PC-3 (cell line): ENCODE measurements around the gene EGFL7. TPM values are rescaled to one million over a fixed set of nuclear protein-coding genes. Genes with fewer than 3 reads are reported as not detected.

Experiments used
- ATAC-seq: fragments of 200-7000 bp; cut with Tn5 transposase; 2 replicates; pipeline ENCODE4 v1.9.1; 2020; ENCODE audit warnings: mild to moderate bottlenecking, moderate library complexity
- BruUV-seq: library from RNA; stranded (reverse); fragments of 400-500 nt; replicated peaks from 2 replicates; lab custom pipeline; 2021; lab: Mats Ljungman, UMichigan
- CTCF ChIA-PET: fragments of 300-600 bp; sonication (Branson Sonifier 250); formaldehyde crosslinking; loops from one replicate; lab custom pipeline; 2022; ENCODE audit warnings: antibody characterized with exemption; lab: Charles Lee
- POLR2A ChIA-PET: fragments of 300-600 bp; sonication (Branson Sonifier 250); formaldehyde crosslinking; loops from one replicate; lab custom pipeline; 2022; ENCODE audit warnings: antibody characterized with exemption; ENCODE audit not compliant: unreplicated experiment; lab: Charles Lee
- DNase-seq: peaks from one replicate; pipeline ENCODE4 v3.0.0-alpha.2; 2015
- H2AFZ ChIP-seq: fragments of 300-600 bp; sonication (generic); 2 replicates; pipeline ENCODE4 v1.6.0; 2016; ENCODE audit warnings: antibody characterized with exemption, low read length
- H3F3A ChIP-seq: fragments of 300-600 bp; sonication (generic); one replicate; pipeline ENCODE4 v1.6.0; 2017; ENCODE audit warnings: antibody characterized with exemption, low read length, control low read depth, mild to moderate bottlenecking; ENCODE audit not compliant: unreplicated experiment
- H3K27ac ChIP-seq: fragments of 300-600 bp; sonication (generic); 2 replicates; pipeline ENCODE4 v1.5.1; 2016; ENCODE audit warnings: mild to moderate bottlenecking, low read length
- H3K27me3 ChIP-seq: fragments of 300-600 bp; sonication (generic); 2 replicates; pipeline ENCODE4 v1.6.1; 2016; ENCODE audit warnings: low read length, mixed read lengths
- H3K36me3 ChIP-seq: fragments of 300-600 bp; sonication (generic); 2 replicates; pipeline ENCODE4 v1.6.1; 2016; ENCODE audit warnings: low read depth, mixed run types, low read length, mixed read lengths
- H3K4me1 ChIP-seq: fragments of 300-600 bp; sonication (generic); 2 replicates; pipeline ENCODE4 v1.5.1; 2016; ENCODE audit warnings: low read length; ENCODE audit not compliant: insufficient read depth
- H3K4me2 ChIP-seq: fragments of 300-600 bp; sonication (generic); 2 replicates; pipeline ENCODE4 v1.6.0; 2016; ENCODE audit warnings: low read length
- H3K4me3 ChIP-seq: fragments of 300-600 bp; sonication (generic); 2 replicates; pipeline ENCODE4 v1.5.1; 2016; ENCODE audit warnings: mild to moderate bottlenecking, low read length, mixed read lengths
- H3K79me2 ChIP-seq: fragments of 300-600 bp; sonication (generic); 2 replicates; pipeline ENCODE4 v1.6.1; 2017; ENCODE audit warnings: low read length, mixed read lengths
- H3K9ac ChIP-seq: fragments of 300-600 bp; sonication (generic); 2 replicates; pipeline ENCODE4 v1.6.0; 2016; ENCODE audit warnings: mild to moderate bottlenecking, low read length
- H3K9me2 ChIP-seq: fragments of 300-600 bp; sonication (generic); replicated peaks from 2 replicates; pipeline ENCODE4 v1.6.1; 2016; ENCODE audit warnings: mixed run types, low read length, mixed read lengths
- H3K9me3 ChIP-seq: fragments of 300-600 bp; sonication (generic); 2 replicates; pipeline ENCODE4 v1.6.1; 2016; ENCODE audit warnings: low read length, mixed read lengths
- H4K20me1 ChIP-seq: fragments of 300-600 bp; sonication (generic); 2 replicates; pipeline ENCODE4 v1.6.1; 2016; ENCODE audit warnings: low read length, mixed read lengths
- CTCF ChIP-seq: fragments of 300-600 bp; sonication (generic); conservative IDR thresholded peaks from 2 replicates; pipeline ENCODE4 v1.5.1; 2017; ENCODE audit warnings: antibody characterized with exemption, low read depth, mild to moderate bottlenecking, low read length
- EZH2 ChIP-seq: fragments of 300-600 bp; sonication (generic); IDR thresholded peaks from one replicate; pipeline ENCODE4 v1.6.1; 2017; ENCODE audit warnings: antibody characterized with exemption, mild to moderate bottlenecking, low read length; ENCODE audit not compliant: unreplicated experiment
- EZH2phosphoT487 ChIP-seq: fragments of 300-600 bp; sonication (generic); IDR thresholded peaks from 2 replicates; pipeline ENCODE4 v1.6.1; 2018; ENCODE audit warnings: mild to moderate bottlenecking, antibody characterized with exemption, low read length, borderline replicate concordance
- intact Hi-C: fragments of 100-400 bp; cut with micrococcal nuclease; formaldehyde crosslinking; loops from 2 replicates; pipeline ENCODE4 v1.9.0; 2023
- total RNA-seq: library from RNA; depleted of rRNA; stranded (reverse); fragments of >200 nt; gene quantifications from 2 replicates; pipeline ENCODE4 v1.2.3, GENCODE V29; 2014

The EGFL7 gene
- total RNA-seq, 1 experiment from 2014 or later: 23.1 TPM

GRCh38 chr9:136660971-136661550 lies 1.7 kb upstream of the EGFL7 start:
- no TSS peak for BruUV-seq
- H3K9me2 ChIP-seq: no peaks in the 10 kb centered on the region
- no peak for DNase-seq
- H3K27me3 ChIP-seq: no peaks in the 10 kb centered on the region
- H2AFZ ChIP-seq: no peak overlapping the region
- no peak for ATAC-seq
- CTCF ChIA-PET: no interaction called here
- intact Hi-C loops: no loop called here
- no peak overlapping the region for H3K27ac ChIP-seq
- no peak for TF ChIP-seq CTCF
- TF ChIP-seq EZH2: no peak
- TF ChIP-seq EZH2phosphoT487: no peak
- POLR2A ChIA-PET: no interaction called here
- H3K4me2 ChIP-seq: no peak overlapping the region
- no peaks in the 10 kb centered on the region for H3K79me2 ChIP-seq
- H4K20me1 ChIP-seq: no peaks in the 10 kb centered on the region
- no peaks in the 10 kb centered on the region for H3F3A ChIP-seq
- H3K9me3 ChIP-seq: no peaks in the 10 kb centered on the region
- H3K36me3 ChIP-seq: no peaks in the 10 kb centered on the region
- no peak overlapping the region for H3K9ac ChIP-seq
- no peak overlapping the region for H3K4me3 ChIP-seq
- no peaks in the 10 kb centered on the region for H3K4me1 ChIP-seq

- Histone ChIP-seq H3K79me2 (no peaks in the 10 kb centered on the region), H3K4me2 (no peak overlapping the region), H3K27me3 (no peaks in the 10 kb centered on the region), H2AFZ (no peak overlapping the region), H3K9ac (no peak overlapping the region), H3K4me3 (no peak overlapping the region), H3K27ac (no peak overlapping the region), H3F3A (no peaks in the 10 kb centered on the region), H4K20me1 (no peaks in the 10 kb centered on the region), H3K9me2 (no peaks in the 10 kb centered on the region), H3K9me3 (no peaks in the 10 kb centered on the region), H3K36me3 (no peaks in the 10 kb centered on the region), H3K4me1 (no peaks in the 10 kb centered on the region)
- DNase-seq (no peak), ATAC-seq (no peak)
- ChIA-PET CTCF (no interaction called here), POLR2A (no interaction called here)
- no TSS peak for BruUV-seq
- intact Hi-C loops: no loop called here
- TF ChIP-seq CTCF: no peak
- no peak for TF ChIP-seq EZH2
- TF ChIP-seq EZH2phosphoT487: no peak
Measured at GRCh38 chr9:136661641-136662325, 933 bp upstream of the EGFL7 start.

- POLR2A ChIA-PET: no interaction called here
- H2AFZ ChIP-seq: no peak overlapping the region
- no peak overlapping the region for H3K27ac ChIP-seq
- H4K20me1 ChIP-seq: no peaks in the 10 kb centered on the region
- H3K36me3 ChIP-seq: no peaks in the 10 kb centered on the region
- no peak overlapping the region for H3K9ac ChIP-seq
- ATAC-seq (no peak), DNase-seq (no peak)
- intact Hi-C loops: no loop called here
- H3F3A ChIP-seq: no peaks in the 10 kb centered on the region
- BruUV-seq: no TSS peak
- H3K4me3 ChIP-seq: no peak overlapping the region
- no peaks in the 10 kb centered on the region for H3K9me3 ChIP-seq
- no peak overlapping the region for H3K4me2 ChIP-seq
- CTCF ChIA-PET: no interaction called here
- H3K9me2 ChIP-seq: no peaks in the 10 kb centered on the region
- H3K4me1 ChIP-seq: no peaks in the 10 kb centered on the region
- no peaks in the 10 kb centered on the region for H3K79me2 ChIP-seq
- TF ChIP-seq EZH2phosphoT487 (no peak), EZH2 (no peak), CTCF (no peak)
- H3K27me3 ChIP-seq: no peaks in the 10 kb centered on the region
Measured at GRCh38 chr9:136662326-136662655, 425 bp upstream of the EGFL7 start.
